Calu3 (cell line): ENCODE data around the gene LIPA. TPM values are rescaled to one million over a fixed set of nuclear protein-coding genes. Genes with fewer than 3 reads are reported as not detected.

Experiments used
- BruUV-seq: library from RNA; stranded (reverse); fragments of 400-500 nt; replicated peaks from 2 replicates; lab custom pipeline; 2021; lab: Mats Ljungman, UMichigan
- CTCF ChIA-PET: fragments of 300-600 bp; sonication (Branson Sonifier 250); formaldehyde crosslinking; loops from one replicate; lab custom pipeline; 2022; ENCODE audit warnings: antibody characterized with exemption; lab: Charles Lee
- DNase-seq: peaks from one replicate; pipeline ENCODE4 v3.0.0; 2022
- H3K27ac Mint-ChIP-seq: one replicate; pipeline ENCODE4 v1.8.0; 2022; ENCODE audit warnings: mixed read lengths; ENCODE audit not compliant: unreplicated experiment
- H3K27me3 Mint-ChIP-seq: one replicate; pipeline ENCODE4 v1.8.0; 2022; ENCODE audit warnings: mixed read lengths; ENCODE audit not compliant: unreplicated experiment
- H3K36me3 Mint-ChIP-seq: one replicate; pipeline ENCODE4 v1.8.0; 2022; ENCODE audit warnings: mild to moderate bottlenecking, moderate library complexity, mixed read lengths; ENCODE audit not compliant: insufficient read depth, unreplicated experiment
- H3K4me1 Mint-ChIP-seq: one replicate; pipeline ENCODE4 v1.8.0; 2022; ENCODE audit warnings: mild to moderate bottlenecking, low read depth, mixed read lengths; ENCODE audit not compliant: unreplicated experiment
- H3K4me3 Mint-ChIP-seq: one replicate; pipeline ENCODE4 v1.8.0; 2022; ENCODE audit warnings: mild to moderate bottlenecking, low read depth, moderate library complexity, mixed read lengths; ENCODE audit not compliant: unreplicated experiment
- H3K9me3 Mint-ChIP-seq: one replicate; pipeline ENCODE4 v1.8.0; 2022; ENCODE audit warnings: low read depth, mixed read lengths; ENCODE audit not compliant: unreplicated experiment
- CTCF ChIP-seq: fragments of 200-600 bp; IDR thresholded peaks from one replicate; pipeline ENCODE4 v1.8.0; 2022; ENCODE audit warnings: antibody characterized with exemption; ENCODE audit not compliant: unreplicated experiment
- intact Hi-C: fragments of 100-400 bp; cut with micrococcal nuclease; formaldehyde crosslinking; loops from one replicate; pipeline ENCODE4 v1.10.0; 2022; ENCODE audit not compliant: unreplicated experiment
- total RNA-seq: library from RNA; stranded (reverse); gene quantifications from 2 replicates; pipeline ENCODE4 v1.2.3, GENCODE V29; 2022

Gene LIPA
- total RNA-seq, 1 experiment from 2014 or later: 66.7 TPM

GRCh38 chr10:89184638-89185037 lies 66.9 kb downstream of the LIPA start:
- Mint-ChIP-seq H3K4me1 (no peaks in the 10 kb centered on the region), H3K9me3 (no peaks in the 10 kb centered on the region), H3K27me3 (no peaks in the 10 kb centered on the region), H3K4me3 (no peak overlapping the region), H3K27ac (no peak overlapping the region), H3K36me3 (no peaks in the 10 kb centered on the region)
- intact Hi-C loops: no loop called here
- no peak for TF ChIP-seq CTCF
- DNase-seq: no peak
- no TSS peak for BruUV-seq
- CTCF ChIA-PET: no interaction called here

- Mint-ChIP-seq H3K27me3 (no peaks in the 10 kb centered on the region), H3K36me3 (no peaks in the 10 kb centered on the region), H3K4me3 (no peak overlapping the region), H3K4me1 (no peaks in the 10 kb centered on the region), H3K27ac (no peak overlapping the region), H3K9me3 (no peaks in the 10 kb centered on the region)
- CTCF ChIA-PET: no interaction called here
- intact Hi-C loops: no loop called here
- no peak for TF ChIP-seq CTCF
- BruUV-seq: no TSS peak
- no peak for DNase-seq
Observed at GRCh38 chr10:89183571-89183970, 68.0 kb downstream of the LIPA start.

- no TSS peak for BruUV-seq
- Mint-ChIP-seq H3K4me1 (no peaks in the 10 kb centered on the region), H3K27ac (no peak overlapping the region), H3K27me3 (no peaks in the 10 kb centered on the region), H3K9me3 (no peaks in the 10 kb centered on the region), H3K36me3 (no peaks in the 10 kb centered on the region), H3K4me3 (no peak overlapping the region)
- no peak for DNase-seq
- TF ChIP-seq CTCF: no peak
- intact Hi-C loops: no loop called here
- CTCF ChIA-PET: no interaction called here
Observed at GRCh38 chr10:89182894-89183293, 68.7 kb downstream of the LIPA start.

- CTCF ChIA-PET: no interaction called here
- TF ChIP-seq CTCF: no peak
- no peaks in the 10 kb centered on the region for H3K27me3 Mint-ChIP-seq
- H3K36me3 Mint-ChIP-seq: no peaks in the 10 kb centered on the region
- H3K9me3 Mint-ChIP-seq: no peaks in the 10 kb centered on the region
- no peak overlapping the region for H3K4me3 Mint-ChIP-seq
- no TSS peak for BruUV-seq
- no peak overlapping the region for H3K27ac Mint-ChIP-seq
- intact Hi-C loops: no loop called here
- DNase-seq: no peak
- no peaks in the 10 kb centered on the region for H3K4me1 Mint-ChIP-seq
Observed at GRCh38 chr10:89175816-89176215, 75.8 kb downstream of the LIPA start.
